Panc1 (cell line): Measurements from ENCODE around the gene WNT3.

Source experiments
- CTCF ChIP-seq: fragments of 450-650 bp; IDR thresholded peaks from 2 replicates; pipeline ENCODE4 v1.5.1; 2017; ENCODE audit warnings: mild to moderate bottlenecking
- TCF7L2 ChIP-seq: IDR thresholded peaks from 2 replicates; pipeline ENCODE4 v1.6.1; 2011; ENCODE audit warnings: mild to moderate bottlenecking, low read depth, low read length, inconsistent platforms

GRCh38 chr17:46787478-46787877 is 31.0 kb downstream of the WNT3 start:
- no peak for TF ChIP-seq CTCF
- TF ChIP-seq TCF7L2: no peak
